Measurements from ENCODE around the gene TNRC6B.

TNRC6B gene

GRCh38 chr22:40345271-40345670 lies 167.5 kb downstream of the TNRC6B start:
- CTCF ChIA-PET, result interaction anchor here (0.6 to 1.1 kb wide), 3 partner anchors 22 to 302 kb away, joined by 3 to 4 read pairs (median 3); no protein-coding TSS in a partner anchor
- Histone ChIP-seq H3K36me3 (ENCODE audit: control insufficient read depth in 2 of 2, insufficient read depth in 1 of 2, low read length in 2 of 2) (peaks cover 13 to 22% of the 10 kb centered on the region in 2 experiments), H3K4me1 (ENCODE audit: control insufficient read depth, insufficient read depth, low read length) (peaks cover 5% of the 10 kb centered on the region; the same call in 1 of the 2 replicates), H3K9me3 (ENCODE audit: control insufficient read depth, insufficient read depth, low read depth, low read length) (no peaks in the 10 kb centered on the region), H3K4me3 (ENCODE audit: low read depth, low read length) (peak overlapping the region; percentile 92), H3K27ac (ENCODE audit: extremely low read depth, low read depth, low read length) (peak overlapping the region; percentile 92)
- POLR2A ChIA-PET, result interaction anchor here (0.6 to 2.7 kb wide), 14 partner anchors 18 to 309 kb away, joined by 3 to 31 read pairs (median 6); partner anchors contain the start of genes SGSM3 and TNRC6B
- TF ChIP-seq ZNF274 (IDR thresholded peaks at IDR 0.05; ENCODE audit: low read length), result no peak
- TF ChIP-seq ZNF274 (tag by site-specific recombination; IDR thresholded peaks at IDR 0.05; ENCODE audit: borderline replicate concordance), result no peak
- TF ChIP-seq ZNF121 (tag by site-specific recombination; IDR thresholded peaks at IDR 0.05), result 0 out of 2 replicates have a peak, but pooled peaks have one; percentile 15
- TF ChIP-seq GFI1B (tag by site-specific recombination; IDR thresholded peaks at IDR 0.05), result no peak

- Histone ChIP-seq H3K36me3 (ENCODE audit: control insufficient read depth in 2 of 2, insufficient read depth in 1 of 2, low read length in 2 of 2) (peaks cover 18 to 28% of the 10 kb centered on the region in 2 experiments), H3K4me3 (ENCODE audit: low read depth, low read length) (peak overlapping the region; percentile 92), H3K27ac (ENCODE audit: extremely low read depth, low read depth, low read length) (peak overlapping the region; percentile 92), H3K4me1 (ENCODE audit: control insufficient read depth, insufficient read depth, low read length) (peaks cover 5% of the 10 kb centered on the region; the same call in 1 of the 2 replicates), H3K9me3 (ENCODE audit: control insufficient read depth, insufficient read depth, low read depth, low read length) (no peaks in the 10 kb centered on the region)
- CTCF ChIA-PET, result interaction anchor here (0.9 to 4.5 kb wide), 3 partner anchors 22 to 310 kb away, joined by 3 to 15 read pairs (median 4); no protein-coding TSS in a partner anchor
- POLR2A ChIA-PET, result interaction anchor here (0.5 to 2.7 kb wide), 14 partner anchors 19 to 419 kb away, joined by 3 to 31 read pairs (median 4); partner anchors contain the start of genes SGSM3 and TNRC6B
- peak; percentile 28; the same call in 1 of the 2 replicates for TF ChIP-seq GLIS2 (tag by site-specific recombination; IDR thresholded peaks at IDR 0.05)
- TF ChIP-seq KLF9 (tag by site-specific recombination; IDR thresholded peaks at IDR 0.05; ENCODE audit: low read depth), result peak; percentile 34; the same call in 1 of the 2 replicates
- no peak for TF ChIP-seq ZNF121 (tag by site-specific recombination; IDR thresholded peaks at IDR 0.05)
- peak; percentile 47; the same call in 1 of the 2 replicates for TF ChIP-seq EGR2 (tag by site-specific recombination; IDR thresholded peaks at IDR 0.05; ENCODE audit: low read depth)
- TF ChIP-seq ZNF626 (tag by site-specific recombination; IDR thresholded peaks at IDR 0.05), result no peak
- TF ChIP-seq KLF7 (tag by site-specific recombination; IDR thresholded peaks at IDR 0.05; ENCODE audit: borderline replicate concordance), result no peak
- peak; percentile 65; the same call in 1 of the 2 replicates for TF ChIP-seq REPIN1 (tag by site-specific recombination; IDR thresholded peaks at IDR 0.05; ENCODE audit: low read depth)
- TF ChIP-seq CTCF (tag by site-specific recombination; IDR thresholded peaks at IDR 0.05), result 0 out of 2 replicates have a peak, but pooled peaks have one; percentile 6
- 0 out of 2 replicates have a peak, but pooled peaks have one; percentile 30 for TF ChIP-seq ZNF558 (tag by site-specific recombination; IDR thresholded peaks at IDR 0.05)
- TF ChIP-seq PATZ1 (tag by site-specific recombination; IDR thresholded peaks at IDR 0.05), result peak; percentile 22; the same call in 1 of the 2 replicates
- TF ChIP-seq ZNF362 (tag by site-specific recombination; IDR thresholded peaks at IDR 0.05), result 0 out of 2 replicates have a peak, but pooled peaks have one; percentile 38
- no peak for TF ChIP-seq MZF1 (tag by site-specific recombination; IDR thresholded peaks at IDR 0.05; ENCODE audit: borderline replicate concordance)
- TF ChIP-seq TCF7L2 (IDR thresholded peaks at IDR 0.05; ENCODE audit: borderline replicate concordance, low read depth, low read length), result no peak
Measured at GRCh38 chr22:40345815-40346184, 168.1 kb downstream of the TNRC6B start.
